HG03378 (cell line): ENCODE results near the gene FIBP.
"Not testable (repeated sequence)": the region's sequence is repeated elsewhere in the genome, so short reads cannot be mapped to it uniquely, and the experiment has no call there.

ENCODE experiments used
- ATAC-seq: cut with Tn5 transposase; IDR thresholded peaks from one replicate; pipeline ENCODE4 v1.9.1; 2021; ENCODE audit warnings: mild to moderate bottlenecking, moderate library complexity; ENCODE audit not compliant: unreplicated experiment

FIBP gene

GRCh38 chr11:65849366-65849765 is 38.9 kb downstream of the FIBP start:
- ATAC-seq: no peak

GRCh38 chr11:65848693-65849092 is 39.6 kb downstream of the FIBP start:
- not testable (repeated sequence) for ATAC-seq

GRCh38 chr11:65847746-65848145 is 40.5 kb downstream of the FIBP start:
- no peak for ATAC-seq

GRCh38 chr11:65844231-65844872 is 43.9 kb downstream of the FIBP start:
- ATAC-seq: no peak

GRCh38 chr11:65843811-65844210 is 44.5 kb downstream of the FIBP start:
- ATAC-seq: no peak

GRCh38 chr11:65842144-65842543 is 46.1 kb downstream of the FIBP start:
- no peak for ATAC-seq

GRCh38 chr11:65834202-65834601 is 54.1 kb downstream of the FIBP start:
- ATAC-seq: no peak
